Measurements from ENCODE around the gene DNER. TPM values are rescaled to one million over a fixed set of nuclear protein-coding genes. Genes with fewer than 3 reads are reported as not detected.
A peak's percentile ranks its signal among the peaks of the same experiment; 100 is the strongest.
"Not testable (repeated sequence)": the region's sequence is repeated elsewhere in the genome, so short reads cannot be mapped to it uniquely, and the experiment has no call there.

The DNER gene
- total and polyA plus RNA-seq, 5 donors: 13.6 to 41.1 (median 27.2) TPM

GRCh38 chr2:229401171-229401865, 313.0 kb downstream of the DNER start:
- Histone ChIP-seq H3K27me3 (ENCODE audit: control insufficient read depth, insufficient read depth) (no peaks in the 10 kb centered on the region), H3K4me3 (ENCODE audit: low read length) (no peak overlapping the region), H3K27ac (ENCODE audit: low read length) (no peak overlapping the region), H3K4me1 (ENCODE audit: control insufficient read depth, insufficient read depth, low read length) (peaks cover 3% of the 10 kb centered on the region), H3K9me3 (ENCODE audit: control insufficient read depth, low read length) (no peaks in the 10 kb centered on the region)
- intact Hi-C loops (cut with DNase I): no loop called here
- DNase-seq (no peak), ATAC-seq (no peak)
- 72% methylated on average over 4 of the region's 4 CpGs for WGBS

DNA sequence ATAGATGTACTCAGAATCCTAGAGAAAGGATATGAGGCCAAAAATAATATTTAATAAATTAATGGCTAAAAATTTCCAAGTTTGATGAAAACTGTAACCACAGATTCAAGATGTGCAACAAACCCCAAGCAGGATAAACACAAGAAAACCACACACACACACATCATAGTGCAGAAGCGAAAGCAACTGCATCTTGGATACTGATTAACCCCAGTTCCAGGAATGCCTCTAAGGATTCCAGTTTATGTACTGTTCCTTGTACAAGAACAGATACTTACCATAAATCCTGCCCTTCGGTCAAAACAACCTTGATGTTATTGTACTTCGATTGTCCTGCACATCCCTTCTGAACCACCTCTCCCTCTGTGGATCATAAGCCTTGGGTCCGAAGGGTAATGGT, 320.4 kb downstream of the DNER start:
- 92% methylated on average over 4 of the region's 4 CpGs for WGBS
- Histone ChIP-seq H3K9me3 (ENCODE audit: control insufficient read depth, low read length) (no peaks in the 10 kb centered on the region), H3K27me3 (ENCODE audit: control insufficient read depth, insufficient read depth) (no peaks in the 10 kb centered on the region), H3K4me3 (ENCODE audit: low read length) (no peak overlapping the region), H3K4me1 (ENCODE audit: control insufficient read depth, insufficient read depth, low read length) (no peaks in the 10 kb centered on the region), H3K27ac (ENCODE audit: low read length) (no peak overlapping the region)
- no peak for DNase-seq
- intact Hi-C loops (cut with DNase I): no loop called here
- ATAC-seq: no peak

DNA sequence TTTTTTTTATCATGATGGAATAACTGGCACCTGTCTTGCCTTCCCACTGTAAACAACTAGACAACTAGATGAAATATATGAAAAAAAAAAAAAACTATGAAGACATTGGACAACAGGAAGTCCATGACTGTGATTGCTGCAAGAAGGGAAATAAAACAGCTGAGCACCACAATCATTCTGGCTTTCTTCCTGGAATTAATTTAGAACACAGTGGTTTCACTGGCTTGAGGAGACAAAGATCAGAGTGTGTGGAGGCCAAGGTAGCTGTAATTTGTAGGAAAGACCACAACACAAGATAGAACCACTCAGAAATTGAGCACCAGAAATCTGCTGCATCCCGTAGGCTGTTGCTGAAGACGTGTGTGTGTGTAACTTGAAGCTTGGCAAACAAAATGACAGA, 322.2 kb downstream of the DNER start:
- WGBS: 40% methylated on average over 2 of the region's 2 CpGs
- DNase-seq (no peak), ATAC-seq (peak; percentile 66 to 71)
- Histone ChIP-seq H3K27ac (ENCODE audit: low read length) (peak overlapping the region; percentile 61), H3K9me3 (ENCODE audit: control insufficient read depth, low read length) (no peaks in the 10 kb centered on the region), H3K4me1 (ENCODE audit: control insufficient read depth, insufficient read depth, low read length) (no peaks in the 10 kb centered on the region), H3K27me3 (ENCODE audit: control insufficient read depth, insufficient read depth) (no peaks in the 10 kb centered on the region), H3K4me3 (ENCODE audit: low read length) (no peak overlapping the region)
- intact Hi-C loops (cut with DNase I): no loop called here

DNA sequence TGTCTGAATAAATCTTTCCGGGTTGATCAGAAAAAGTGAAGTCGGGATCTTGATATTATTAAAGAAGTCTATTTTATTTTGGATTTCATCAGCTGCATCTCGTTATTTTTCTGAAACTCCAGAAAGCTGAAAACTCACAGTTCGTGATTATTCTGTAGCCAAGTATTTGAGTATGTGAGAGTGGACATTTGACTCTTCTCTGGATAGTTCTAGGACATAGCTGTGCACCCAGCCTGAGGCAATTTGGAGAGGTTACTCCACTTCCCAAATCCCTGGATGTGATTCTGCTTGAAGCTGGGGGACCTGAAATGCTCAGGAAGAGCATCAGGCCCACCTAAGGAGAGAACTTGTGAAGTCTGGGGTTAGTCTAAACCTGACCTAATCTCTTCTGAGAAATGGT, 325.6 kb downstream of the DNER start:
- Histone ChIP-seq H3K4me1 (ENCODE audit: control insufficient read depth, insufficient read depth, low read length) (no peaks in the 10 kb centered on the region), H3K27ac (ENCODE audit: low read length) (no peak overlapping the region), H3K4me3 (ENCODE audit: low read length) (no peak overlapping the region), H3K27me3 (ENCODE audit: control insufficient read depth, insufficient read depth) (no peaks in the 10 kb centered on the region), H3K9me3 (ENCODE audit: control insufficient read depth, low read length) (no peaks in the 10 kb centered on the region)
- ATAC-seq (peak in 1 of 2 donors; percentile 36), DNase-seq (no peak)
- WGBS: 58% methylated on average over 4 of the region's 4 CpGs
- intact Hi-C loops (cut with DNase I): no loop called here

GRCh38 chr2:229387866-229388265, 326.5 kb downstream of the DNER start:
- Histone ChIP-seq H3K4me1 (ENCODE audit: control insufficient read depth, insufficient read depth, low read length) (no peaks in the 10 kb centered on the region), H3K9me3 (ENCODE audit: control insufficient read depth, low read length) (no peaks in the 10 kb centered on the region), H3K27ac (ENCODE audit: low read length) (no peak overlapping the region), H3K27me3 (ENCODE audit: control insufficient read depth, insufficient read depth) (no peaks in the 10 kb centered on the region), H3K4me3 (ENCODE audit: low read length) (no peak overlapping the region)
- ATAC-seq: peak; percentile 11 to 80
- intact Hi-C loops (cut with DNase I): no loop called here
- peak in 1 of 3 donors; percentile 57 for DNase-seq
- WGBS: 41% methylated on average over 5 of the region's 5 CpGs

GRCh38 chr2:229380101-229380625, 334.2 kb downstream of the DNER start:
- Histone ChIP-seq H3K27me3 (ENCODE audit: control insufficient read depth, insufficient read depth) (no peaks in the 10 kb centered on the region), H3K4me3 (ENCODE audit: low read length) (no peak overlapping the region), H3K9me3 (ENCODE audit: control insufficient read depth, low read length) (no peaks in the 10 kb centered on the region), H3K4me1 (ENCODE audit: control insufficient read depth, insufficient read depth, low read length) (no peaks in the 10 kb centered on the region), H3K27ac (ENCODE audit: low read length) (no peak overlapping the region)
- WGBS: 86% methylated on average over 5 of the region's 5 CpGs
- no peak for DNase-seq
- intact Hi-C loops (cut with DNase I): no loop called here
- ATAC-seq: no peak

DNA sequence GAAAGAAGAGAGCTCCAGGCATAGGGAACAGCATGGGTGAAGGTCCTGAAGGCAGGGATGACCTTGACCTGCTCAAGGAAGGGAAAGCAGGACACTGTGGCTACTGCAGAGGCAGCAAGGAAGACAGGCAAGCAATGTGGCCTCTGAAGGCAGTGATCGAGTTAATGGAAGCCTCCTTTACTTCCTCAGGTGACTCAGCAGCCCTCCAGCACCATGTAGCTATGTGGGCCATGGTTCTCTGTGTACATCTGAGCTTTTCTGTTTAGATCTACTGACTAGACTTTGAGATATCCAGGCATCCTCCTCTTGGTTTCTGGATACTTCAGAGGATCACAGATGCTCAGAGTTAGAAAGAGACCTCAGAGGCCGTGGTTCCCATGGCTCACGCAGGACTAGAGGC, 336.0 kb downstream of the DNER start:
- 82% methylated on average over 3 of the region's 3 CpGs for WGBS
- no peaks in the 10 kb centered on the region for H3K27me3 ChIP-seq (ENCODE audit: control insufficient read depth, insufficient read depth)
- no peaks in the 10 kb centered on the region for H3K9me3 ChIP-seq (ENCODE audit: control insufficient read depth, low read length)
- no peak overlapping the region for H3K27ac ChIP-seq (ENCODE audit: low read length)
- intact Hi-C loops (cut with DNase I): no loop called here
- ATAC-seq (no peak), DNase-seq (no peak)
- no peak overlapping the region for H3K4me3 ChIP-seq (ENCODE audit: low read length)
- H3K4me1 ChIP-seq (ENCODE audit: control insufficient read depth, insufficient read depth, low read length): no peaks in the 10 kb centered on the region

DNA sequence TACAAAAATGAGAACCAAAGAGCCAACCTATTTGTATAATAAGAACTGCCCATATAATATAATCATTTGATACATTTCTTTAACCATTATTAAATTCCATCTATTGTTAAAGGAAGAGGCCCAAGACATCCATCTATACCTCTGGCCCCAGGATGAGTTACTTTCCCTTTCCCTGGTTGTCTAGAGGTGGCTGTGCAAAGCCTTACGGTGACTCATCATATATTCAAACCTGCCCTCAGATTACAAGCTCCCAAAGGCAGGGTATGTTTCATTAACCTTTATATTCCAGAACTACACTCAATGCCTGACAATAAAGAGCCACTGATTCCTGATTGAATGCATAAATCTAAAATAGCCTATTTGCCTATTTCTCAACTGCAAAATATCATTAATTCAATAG, 337.5 kb downstream of the DNER start:
- Histone ChIP-seq H3K27me3 (ENCODE audit: control insufficient read depth, insufficient read depth) (no peaks in the 10 kb centered on the region), H3K9me3 (ENCODE audit: control insufficient read depth, low read length) (no peaks in the 10 kb centered on the region), H3K27ac (ENCODE audit: low read length) (no peak overlapping the region), H3K4me1 (ENCODE audit: control insufficient read depth, insufficient read depth, low read length) (no peaks in the 10 kb centered on the region), H3K4me3 (ENCODE audit: low read length) (no peak overlapping the region)
- DNase-seq (no peak), ATAC-seq (no peak)
- WGBS: 75% methylated on average over 1 of the region's 1 CpG
- intact Hi-C loops (cut with DNase I): no loop called here

GRCh38 chr2:229375251-229375650, 339.1 kb downstream of the DNER start:
- Histone ChIP-seq H3K27me3 (ENCODE audit: control insufficient read depth, insufficient read depth) (no peaks in the 10 kb centered on the region), H3K27ac (ENCODE audit: low read length) (no peak overlapping the region), H3K4me3 (ENCODE audit: low read length) (no peak overlapping the region), H3K9me3 (ENCODE audit: control insufficient read depth, low read length) (no peaks in the 10 kb centered on the region), H3K4me1 (ENCODE audit: control insufficient read depth, insufficient read depth, low read length) (no peaks in the 10 kb centered on the region)
- no peak for DNase-seq
- ATAC-seq: no peak
- intact Hi-C loops (cut with DNase I): no loop called here

GRCh38 chr2:229373311-229373710, 341.0 kb downstream of the DNER start:
- H3K9me3 ChIP-seq (ENCODE audit: control insufficient read depth, low read length); H3K27ac ChIP-seq (ENCODE audit: low read length); H3K4me3 ChIP-seq (ENCODE audit: low read length); H3K4me1 ChIP-seq (ENCODE audit: control insufficient read depth, insufficient read depth, low read length); DNase-seq; intact Hi-C loops (cut with DNase I); H3K27me3 ChIP-seq (ENCODE audit: control insufficient read depth, insufficient read depth): not testable (repeated sequence)
- 53% methylated on average over 4 of the region's 4 CpGs for WGBS
- peak in 1 of 2 donors; percentile 74 for ATAC-seq

DNA sequence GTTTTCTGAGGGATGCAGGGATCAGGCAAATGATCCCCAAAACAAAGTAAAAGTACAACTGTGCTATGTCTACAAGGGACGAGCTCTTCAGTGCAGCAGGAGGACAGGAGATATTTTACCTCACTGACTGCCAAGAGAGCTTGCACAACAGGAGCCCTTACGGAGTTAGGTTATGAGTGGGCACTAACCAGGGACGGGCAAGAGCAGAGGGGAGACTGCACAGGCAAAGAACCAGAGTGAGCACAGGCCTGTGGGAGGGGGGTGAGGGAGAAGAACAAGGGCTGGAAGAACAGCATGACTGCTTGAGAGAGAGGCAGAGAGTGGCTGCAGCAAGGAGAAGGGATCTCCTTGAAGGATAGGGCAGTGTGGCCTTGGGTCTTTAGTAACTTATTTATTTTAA, 342.1 kb downstream of the DNER start:
- no peaks in the 10 kb centered on the region for H3K9me3 ChIP-seq (ENCODE audit: control insufficient read depth, low read length)
- H3K27ac ChIP-seq (ENCODE audit: low read length): no peak overlapping the region
- 55% methylated on average over 3 of the region's 3 CpGs for WGBS
- no peaks in the 10 kb centered on the region for H3K4me1 ChIP-seq (ENCODE audit: control insufficient read depth, insufficient read depth, low read length)
- intact Hi-C loops (cut with DNase I): no loop called here
- no peaks in the 10 kb centered on the region for H3K27me3 ChIP-seq (ENCODE audit: control insufficient read depth, insufficient read depth)
- H3K4me3 ChIP-seq (ENCODE audit: low read length): no peak overlapping the region
- DNase-seq (peak in 1 of 3 donors; percentile 47), ATAC-seq (peak; percentile 39 to 57)

GRCh38 chr2:229371086-229371485, 343.3 kb downstream of the DNER start:
- intact Hi-C loops (cut with DNase I): no loop called here
- 82% methylated on average over 3 of the region's 3 CpGs for WGBS
- ATAC-seq: no peak
- Histone ChIP-seq H3K27ac (ENCODE audit: low read length) (no peak overlapping the region), H3K9me3 (ENCODE audit: control insufficient read depth, low read length) (no peaks in the 10 kb centered on the region), H3K4me3 (ENCODE audit: low read length) (no peak overlapping the region), H3K4me1 (ENCODE audit: control insufficient read depth, insufficient read depth, low read length) (no peaks in the 10 kb centered on the region), H3K27me3 (ENCODE audit: control insufficient read depth, insufficient read depth) (no peaks in the 10 kb centered on the region)
- no peak for DNase-seq
